Lung (tissue), 12 donors: ENCODE data around the gene CDC42. TPM values are rescaled to one million over a fixed set of nuclear protein-coding genes. Genes with fewer than 3 reads are reported as not detected.

Experiments
- ATAC-seq: fragments of 200-7000 bp; cut with Tn5 transposase; one replicate; pipeline ENCODE4 v1.9.1; 2020; ENCODE audit warnings: moderate number of reproducible peaks; ENCODE audit not compliant: insufficient read depth, low FRiP score
- DNase-seq, 3 donors: peaks; one replicate each; pipeline ENCODE4 v3.0.0-alpha.2; 2013 to 2017
- H3K27ac ChIP-seq, 2 donors: one replicate each; pipeline ENCODE4 v1.5.1; 2013; ENCODE audit warnings: mild to moderate bottlenecking in 2 of 2, moderate library complexity in 2 of 2, control low read depth in 1 of 2, inconsistent platforms in 1 of 2, low read depth in 1 of 2, low read length in 1 of 2
- H3K27me3 ChIP-seq, 3 donors: one replicate each; pipeline ENCODE4 v1.5.1; 2013; ENCODE audit warnings: low read length in 2 of 3; ENCODE audit not compliant: control insufficient read depth in 3 of 3, insufficient read depth in 3 of 3
- H3K36me3 ChIP-seq, 4 donors: one replicate each; pipeline ENCODE4 v1.5.1; 2013; ENCODE audit warnings: low read length in 4 of 4, mild to moderate bottlenecking in 1 of 4, moderate library complexity in 1 of 4; ENCODE audit not compliant: control insufficient read depth in 4 of 4, insufficient read depth in 4 of 4
- H3K4me1 ChIP-seq, 5 donors: one replicate each; pipeline ENCODE4 v1.5.1; 2013; ENCODE audit warnings: low read length in 5 of 5, mild to moderate bottlenecking in 2 of 5, moderate library complexity in 1 of 5; ENCODE audit not compliant: control insufficient read depth in 5 of 5, insufficient read depth in 5 of 5
- H3K4me3 ChIP-seq: one replicate; pipeline ENCODE4 v1.5.1; 2013; ENCODE audit warnings: mild to moderate bottlenecking, control low read depth, moderate library complexity
- H3K9ac ChIP-seq, 2 donors: one replicate each; pipeline ENCODE4 v1.5.1; 2013; ENCODE audit warnings: low read length in 2 of 2, control low read depth in 1 of 2; ENCODE audit not compliant: insufficient read depth in 1 of 2
- H3K9me3 ChIP-seq, 4 donors: one replicate each; pipeline ENCODE4 v1.5.1; 2013; ENCODE audit warnings: low read length in 3 of 4, mild to moderate bottlenecking in 1 of 4, moderate library complexity in 1 of 4; ENCODE audit not compliant: control insufficient read depth in 4 of 4, insufficient read depth in 3 of 4
- CTCF ChIP-seq: IDR thresholded peaks from 2 replicates; pipeline ENCODE4 v1.5.1; 2012; ENCODE audit warnings: mild to moderate bottlenecking; ENCODE audit errors: control extremely low read depth, extremely low read depth
- WGBS, 2 donors: extraction: QIAGEN DNeasy Blood & Tissue Kit; methylation state at CpG; one replicate each; pipeline ENCODE4 v1.1.7; 2013; 5-methylcytosine and 5-hydroxymethylcytosine counted together
- polyA plus RNA-seq, 2 donors: library from polyadenylated mRNA; stranded (reverse); fragments of 200-250 nt; gene quantifications; one replicate each; pipeline ENCODE4 v1.2.1, GENCODE V29; 2013
- total RNA-seq, 2 donors: library from RNA; depleted of rRNA in 1 of 2; stranded (reverse); fragments of >200 nt in 1 of 2; gene quantifications; one replicate each; pipeline ENCODE4 v1.2.1, GENCODE V29; 2014 to 2021
- donor health status: control.
- donor health status: control.
- donor health status: Bipolar disorder and iron deficiency.
- donor health status: healthy.
- donor health status: DM: yes; HTN: yes; CAD: no.

Gene CDC42
- total and polyA plus RNA-seq, 4 donors: 137 to 231 (median 219) TPM

- TF ChIP-seq CTCF: no peak
- ATAC-seq (no peak), DNase-seq (no peak)
- H3K4me1 ChIP-seq: peaks cover 0 to 13% (median 5%) of the 10 kb centered on the region in 5 donors
- peaks cover 0 to 17% (median 0%) of the 10 kb centered on the region in 4 donors for H3K36me3 ChIP-seq
- no peak overlapping the region for H3K9ac ChIP-seq
- no peak overlapping the region for H3K27ac ChIP-seq
- no peaks in the 10 kb centered on the region for H3K9me3 ChIP-seq
- no peaks in the 10 kb centered on the region for H3K27me3 ChIP-seq
- no peak overlapping the region for H3K4me3 ChIP-seq
- WGBS, 2 donors: 85 to 88% methylated on average over 11 of the region's 11 CpGs
Observed at GRCh38 chr1:22120469-22120790, 67.9 kb downstream of the CDC42 start.

GRCh38 chr1:22121421-22121911, 69.0 kb downstream of the CDC42 start:
- H3K9ac ChIP-seq: no peak overlapping the region
- H3K4me3 ChIP-seq: no peak overlapping the region
- ATAC-seq (no peak), DNase-seq (no peak)
- TF ChIP-seq CTCF: no peak
- H3K9me3 ChIP-seq: no peaks in the 10 kb centered on the region
- WGBS, 2 donors: 80 to 83% methylated on average over 15 of the region's 15 CpGs
- H3K27me3 ChIP-seq: no peaks in the 10 kb centered on the region
- H3K36me3 ChIP-seq: peaks cover 0 to 17% (median 0%) of the 10 kb centered on the region in 4 donors
- H3K4me1 ChIP-seq: peaks cover 0 to 12% (median 5%) of the 10 kb centered on the region in 5 donors
- no peak overlapping the region for H3K27ac ChIP-seq

- Histone ChIP-seq H3K4me1 (peaks cover 0 to 6% (median 0%) of the 10 kb centered on the region in 5 donors), H3K27ac (no peak overlapping the region), H3K4me3 (no peak overlapping the region), H3K27me3 (no peaks in the 10 kb centered on the region), H3K9ac (no peak overlapping the region), H3K9me3 (no peaks in the 10 kb centered on the region), H3K36me3 (peaks cover 0 to 15% (median 0%) of the 10 kb centered on the region in 4 donors)
- DNase-seq: no peak
- ATAC-seq: no peak
- no peak for TF ChIP-seq CTCF
- 91 to 92% methylated on average over 21 of the region's 21 CpGs for WGBS, 2 donors
Observed at GRCh38 chr1:22122273-22123070, 70.0 kb downstream of the CDC42 start.

GRCh38 chr1:22123071-22123390, 70.5 kb downstream of the CDC42 start:
- H3K9ac ChIP-seq: no peak overlapping the region
- DNase-seq: peak in 1 of 3 donors; percentile 64
- H3K36me3 ChIP-seq: peaks cover 0 to 14% (median 0%) of the 10 kb centered on the region in 4 donors
- 82 to 84% methylated on average over 8 of the region's 8 CpGs for WGBS, 2 donors
- H3K4me3 ChIP-seq: no peak overlapping the region
- ATAC-seq: no peak
- H3K27ac ChIP-seq: no peak overlapping the region
- TF ChIP-seq CTCF: no peak
- peaks cover 0 to under 1% (median 0%) of the 10 kb centered on the region in 5 donors for H3K4me1 ChIP-seq
- H3K27me3 ChIP-seq: no peaks in the 10 kb centered on the region
- H3K9me3 ChIP-seq: no peaks in the 10 kb centered on the region
